Osteoblast (primary cell): ENCODE measurements around the gene MGAT4B. TPM values are rescaled to one million over a fixed set of nuclear protein-coding genes. Genes with fewer than 3 reads are reported as not detected.
"Not testable (repeated sequence)": the region's sequence is repeated elsewhere in the genome, so short reads cannot be mapped to it uniquely, and the experiment has no call there.

Experiments used
- DNase-seq: peaks from one replicate; pipeline ENCODE4 v3.0.0; 2011; ENCODE audit warnings: low spot score, mixed read lengths; ENCODE audit not compliant: insufficient read length; ENCODE audit errors: missing footprints
- H2AFZ ChIP-seq: 2 replicates; pipeline ENCODE4 v1.6.0; 2011; ENCODE audit warnings: mild to moderate bottlenecking, low read length
- H3K27ac ChIP-seq: 2 replicates; pipeline ENCODE4 v1.5.1; 2011; ENCODE audit warnings: mild to moderate bottlenecking, low read depth, low read length, moderate library complexity
- H3K27me3 ChIP-seq: 2 replicates; pipeline ENCODE4 v1.6.0; 2012; ENCODE audit warnings: mild to moderate bottlenecking, control low read depth, inconsistent platforms, low read length, moderate library complexity; ENCODE audit not compliant: insufficient read depth
- H3K36me3 ChIP-seq: 2 replicates; pipeline ENCODE4 v1.5.1; 2011; ENCODE audit warnings: mild to moderate bottlenecking, low read length, control low read depth, moderate library complexity; ENCODE audit not compliant: insufficient read depth
- H3K4me1 ChIP-seq: 2 replicates; pipeline ENCODE4 v1.5.1; 2011; ENCODE audit warnings: mild to moderate bottlenecking, low read length, control low read depth, moderate library complexity; ENCODE audit not compliant: insufficient read depth
- H3K4me2 ChIP-seq: 2 replicates; pipeline ENCODE4 v1.6.0; 2011; ENCODE audit warnings: mild to moderate bottlenecking, low read length; ENCODE audit not compliant: insufficient read depth
- H3K4me3 ChIP-seq: fragments of 200-600 bp; sonication (generic); 3 replicates; pipeline ENCODE4 v1.5.1; 2012; ENCODE audit warnings: mild to moderate bottlenecking, low read length, inconsistent platforms; ENCODE audit not compliant: insufficient read depth
- H3K79me2 ChIP-seq: 2 replicates; pipeline ENCODE4 v1.6.0; 2012; ENCODE audit warnings: mild to moderate bottlenecking, low read length, control low read depth, inconsistent platforms; ENCODE audit not compliant: insufficient read depth
- H3K9me3 ChIP-seq: 2 replicates; pipeline ENCODE4 v1.5.1; 2011; ENCODE audit warnings: low read depth, low read length, control low read depth
- H4K20me1 ChIP-seq: 2 replicates; pipeline ENCODE4 v1.6.0; 2012; ENCODE audit warnings: mild to moderate bottlenecking, low read length, control low read depth; ENCODE audit not compliant: insufficient read depth
- CTCF ChIP-seq: IDR thresholded peaks from 2 replicates; pipeline ENCODE4 v1.5.1; 2011; ENCODE audit warnings: mild to moderate bottlenecking, low read depth, low read length, moderate library complexity; ENCODE audit errors: extremely low read depth
- total RNA-seq: library from RNA; depleted of rRNA; stranded (reverse); fragments of >200 nt; gene quantifications from 2 replicates; pipeline ENCODE4 v1.2.3, GENCODE V29; 2012

Gene MGAT4B
- total RNA-seq, 1 donor = 95.9 TPM

DNA sequence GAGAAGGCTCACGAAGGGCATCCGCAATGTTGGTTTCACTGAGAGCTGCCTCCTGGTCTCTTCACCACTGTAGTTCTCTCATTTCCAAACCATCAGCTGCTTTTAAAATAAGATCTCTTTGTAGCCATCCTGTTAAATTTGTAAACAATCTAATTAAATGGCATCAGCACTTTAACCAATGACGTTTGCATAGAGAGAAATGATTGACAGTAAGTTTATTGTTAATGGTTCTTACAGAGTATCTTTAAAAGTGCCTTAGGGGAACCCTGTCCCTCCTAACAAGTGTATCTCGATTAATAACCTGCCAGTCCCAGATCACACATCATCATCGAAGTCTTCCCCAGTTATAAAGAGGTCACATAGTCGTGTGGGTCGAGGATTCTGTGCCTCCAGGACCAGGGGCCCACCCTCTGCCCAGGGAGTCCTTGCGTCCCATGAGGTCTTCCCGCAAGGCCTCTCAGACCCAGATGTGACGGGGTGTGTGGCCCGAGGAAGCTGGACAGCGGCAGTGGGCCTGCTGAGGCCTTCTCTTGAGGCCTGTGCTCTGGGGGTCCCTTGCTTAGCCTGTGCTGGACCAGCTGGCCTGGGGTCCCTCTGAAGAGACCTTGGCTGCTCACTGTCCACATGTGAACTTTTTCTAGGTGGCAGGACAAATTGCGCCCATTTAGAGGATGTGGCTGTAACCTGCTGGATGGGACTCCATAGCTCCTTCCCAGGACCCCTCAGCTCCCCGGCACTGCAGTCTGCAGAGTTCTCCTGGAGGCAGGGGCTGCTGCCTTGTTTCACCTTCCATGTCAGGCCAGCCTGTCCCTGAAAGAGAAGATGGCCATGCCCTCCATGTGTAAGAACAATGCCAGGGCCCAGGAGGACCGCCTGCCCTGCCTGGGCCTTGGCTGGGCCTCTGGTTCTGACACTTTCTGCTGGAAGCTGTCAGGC, 30.7 kb upstream of the MGAT4B start:
- no peak overlapping the region for H2AFZ ChIP-seq
- peak; percentile 43 for DNase-seq
- H3K27ac ChIP-seq = peak overlapping the region; percentile 3

GRCh38 chr5:179836225-179837019, 29.8 kb upstream of the MGAT4B start:
- no peak overlapping the region for H2AFZ ChIP-seq
- H3K4me3 ChIP-seq = no peak overlapping the region
- H3K4me1 ChIP-seq = no peaks in the 10 kb centered on the region
- H3K36me3 ChIP-seq = peaks cover 56% of the 10 kb centered on the region
- H3K9me3 ChIP-seq = no peaks in the 10 kb centered on the region
- DNase-seq = peak; percentile 89
- TF ChIP-seq CTCF = no peak
- H3K79me2 ChIP-seq = peaks cover 9% of the 10 kb centered on the region
- H4K20me1 ChIP-seq = peaks cover 26% of the 10 kb centered on the region
- H3K27me3 ChIP-seq = no peaks in the 10 kb centered on the region
- no peak overlapping the region for H3K4me2 ChIP-seq
- peak overlapping the region; percentile 3 for H3K27ac ChIP-seq

More for the DNA sequence above, 30.7 kb upstream of the MGAT4B start:
- peaks cover 4% of the 10 kb centered on the region for H3K79me2 ChIP-seq
- H3K4me2 ChIP-seq = no peak overlapping the region
- no peaks in the 10 kb centered on the region for H3K27me3 ChIP-seq
- no peak for TF ChIP-seq CTCF
- peaks cover 47% of the 10 kb centered on the region for H3K36me3 ChIP-seq
- no peaks in the 10 kb centered on the region for H3K9me3 ChIP-seq
- H3K4me3 ChIP-seq = no peak overlapping the region
- H4K20me1 ChIP-seq = peaks cover 23% of the 10 kb centered on the region
- no peaks in the 10 kb centered on the region for H3K4me1 ChIP-seq

DNA sequence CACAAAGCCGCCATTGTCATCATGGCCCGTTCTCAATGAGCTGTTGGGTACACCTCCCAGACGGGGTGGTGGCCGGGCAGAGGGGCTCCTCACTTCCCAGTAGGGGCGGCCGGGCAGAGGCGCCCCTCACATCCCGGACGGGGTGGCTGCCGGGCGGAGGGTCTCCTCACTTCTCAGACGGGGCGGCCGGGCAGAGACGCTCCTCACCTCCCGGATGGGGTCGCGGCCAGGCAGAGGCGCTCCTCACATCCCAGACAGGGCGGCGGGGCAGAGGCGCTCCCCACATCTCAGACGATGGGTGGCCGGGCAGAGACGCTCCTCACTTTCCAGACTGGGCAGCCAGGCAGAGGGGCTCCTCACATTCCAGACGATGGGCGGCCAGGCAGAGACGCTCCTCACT, 28.2 kb upstream of the MGAT4B start:
- not testable (repeated sequence) for DNase-seq, H3K4me1 ChIP-seq, H2AFZ ChIP-seq, H3K27me3 ChIP-seq, H3K27ac ChIP-seq, H3K4me2 ChIP-seq, H3K4me3 ChIP-seq, H3K9me3 ChIP-seq
- peaks cover 36% of the 10 kb centered on the region for H4K20me1 ChIP-seq
- peaks cover 19% of the 10 kb centered on the region for H3K79me2 ChIP-seq
- H3K36me3 ChIP-seq = peaks cover 72% of the 10 kb centered on the region

DNA sequence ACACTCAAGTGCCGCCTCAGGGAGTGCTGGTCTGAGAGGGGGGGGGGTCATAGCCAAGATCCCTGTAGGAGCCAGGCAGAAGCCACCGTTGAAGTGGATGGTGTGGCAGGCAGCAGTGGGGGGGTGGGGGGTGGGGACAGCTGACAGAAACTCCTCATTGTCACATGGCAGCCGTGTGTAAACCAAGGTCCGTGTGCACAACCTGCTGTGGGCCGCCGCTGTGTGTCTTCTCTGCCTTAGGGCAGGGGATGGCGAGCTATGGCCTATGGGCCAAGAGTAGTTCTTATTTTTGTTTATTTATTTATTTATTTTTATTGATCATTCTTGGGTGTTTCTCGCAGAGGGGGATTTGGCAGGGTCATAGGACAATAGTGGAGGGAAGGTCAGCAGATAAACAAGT, 27.5 kb upstream of the MGAT4B start:
- H2AFZ ChIP-seq = no peak overlapping the region
- H3K9me3 ChIP-seq = no peaks in the 10 kb centered on the region
- no peaks in the 10 kb centered on the region for H3K27me3 ChIP-seq
- TF ChIP-seq CTCF = no peak
- H3K4me1 ChIP-seq = no peaks in the 10 kb centered on the region
- H3K27ac ChIP-seq = no peak overlapping the region
- DNase-seq = peak; percentile 27
- H4K20me1 ChIP-seq = peaks cover 43% of the 10 kb centered on the region
- no peak overlapping the region for H3K4me2 ChIP-seq
- H3K36me3 ChIP-seq = peaks cover 79% of the 10 kb centered on the region
- H3K4me3 ChIP-seq = no peak overlapping the region
- H3K79me2 ChIP-seq = peaks cover 24% of the 10 kb centered on the region
